Mesendoderm (in vitro differentiated cells): Measurements from ENCODE around the gene EIF3L.

Source experiments
- DNase-seq: peaks from one replicate; pipeline ENCODE4 v3.0.0; 2013
- H2AK5ac ChIP-seq: 2 replicates; pipeline ENCODE4 v1.6.1; 2013; ENCODE audit warnings: low read length, inconsistent platforms
- H2BK120ac ChIP-seq: 2 replicates; pipeline ENCODE4 v1.6.1; 2013; ENCODE audit warnings: low read depth, mild to moderate bottlenecking, low read length, moderate library complexity, mixed read lengths
- H2BK15ac ChIP-seq: replicated peaks from 2 replicates; pipeline ENCODE4 v1.6.1; 2013; ENCODE audit warnings: low read depth, mild to moderate bottlenecking, moderate library complexity
- H2BK5ac ChIP-seq: 2 replicates; pipeline ENCODE4 v1.6.1; 2013; ENCODE audit warnings: low read length, inconsistent platforms
- H3K18ac ChIP-seq: 2 replicates; pipeline ENCODE4 v1.6.1; 2013; ENCODE audit warnings: mild to moderate bottlenecking, low read length, mixed read lengths
- H3K23ac ChIP-seq: one replicate; pipeline ENCODE4 v1.6.1; 2013; ENCODE audit warnings: low read length
- H3K27ac ChIP-seq: 2 replicates; pipeline ENCODE4 v1.5.1; 2013; ENCODE audit warnings: low read depth, mild to moderate bottlenecking, inconsistent platforms, low read length, moderate library complexity
- H3K27me3 ChIP-seq: 2 replicates; pipeline ENCODE4 v1.6.1; 2013; ENCODE audit warnings: low read length, control low read depth, mild to moderate bottlenecking, inconsistent platforms; ENCODE audit not compliant: insufficient read depth, poor library complexity
- H3K36me3 ChIP-seq: 2 replicates; pipeline ENCODE4 v1.6.1; 2013; ENCODE audit warnings: low read length, inconsistent platforms; ENCODE audit not compliant: control insufficient read depth, insufficient read depth
- H3K4ac ChIP-seq: one replicate; pipeline ENCODE4 v1.6.1; 2013; ENCODE audit warnings: low read depth, mild to moderate bottlenecking, low read length, moderate library complexity
- H3K4me1 ChIP-seq: 2 replicates; pipeline ENCODE4 v1.6.1; 2013; ENCODE audit warnings: low read depth, low read length, inconsistent platforms; ENCODE audit not compliant: control insufficient read depth
- H3K4me2 ChIP-seq: 2 replicates; pipeline ENCODE4 v1.6.1; 2013; ENCODE audit warnings: low read length
- H3K4me3 ChIP-seq: 2 replicates; pipeline ENCODE4 v1.5.1; 2013; ENCODE audit warnings: mild to moderate bottlenecking, low read length
- H3K56ac ChIP-seq: one replicate; pipeline ENCODE4 v1.6.1; 2013; ENCODE audit warnings: low read length
- H3K79me1 ChIP-seq: 2 replicates; pipeline ENCODE4 v1.6.1; 2013; ENCODE audit warnings: low read length, inconsistent platforms
- H3K79me2 ChIP-seq: 2 replicates; pipeline ENCODE4 v1.6.1; 2013; ENCODE audit warnings: mild to moderate bottlenecking, low read length; ENCODE audit not compliant: control insufficient read depth, insufficient read depth
- H3K9ac ChIP-seq: 2 replicates; pipeline ENCODE4 v1.6.1; 2013; ENCODE audit warnings: low read length, inconsistent platforms
- H4K5ac ChIP-seq: one replicate; pipeline ENCODE4 v1.6.1; 2013; ENCODE audit warnings: low read length
- H4K8ac ChIP-seq: one replicate; pipeline ENCODE4 v1.6.1; 2013; ENCODE audit warnings: low read depth, mild to moderate bottlenecking, control low read depth, low read length, moderate library complexity
- WGBS: extraction: QIAGEN DNeasy Blood & Tissue Kit; methylation state at CpG from one replicate; pipeline ENCODE4 v1.1.7; 2013; ENCODE audit warnings: low lambda C conversion rate, missing lambda C conversion rate; ENCODE audit not compliant: insufficient coverage; ENCODE audit errors: extremely low coverage; 5-methylcytosine and 5-hydroxymethylcytosine counted together

EIF3L gene

GRCh38 chr22:37893583-37893983 is 44.4 kb downstream of the EIF3L start:
- H3K4me2 ChIP-seq, result no peak overlapping the region
- H3K27me3 ChIP-seq, result no peaks in the 10 kb centered on the region
- no peak overlapping the region for H3K27ac ChIP-seq
- peak overlapping the region; percentile 29 for H3K18ac ChIP-seq
- H3K79me2 ChIP-seq, result no peaks in the 10 kb centered on the region
- H2BK120ac ChIP-seq, result no peak overlapping the region
- H3K9ac ChIP-seq, result peak overlapping the region; percentile 4
- no peak overlapping the region for H2BK5ac ChIP-seq
- WGBS, result no CpG with 5 or more reads among the region's 5 CpGs
- no peak overlapping the region for H3K4me3 ChIP-seq
- DNase-seq, result peak; percentile 37
- H4K8ac ChIP-seq, result no peak overlapping the region
- no peaks in the 10 kb centered on the region for H3K79me1 ChIP-seq
- H2AK5ac ChIP-seq, result no peak overlapping the region
- H3K4ac ChIP-seq, result peak overlapping the region; percentile 38
- peak overlapping the region; percentile 51 for H3K56ac ChIP-seq
- H3K4me1 ChIP-seq, result peaks cover 31% of the 10 kb centered on the region
- H4K5ac ChIP-seq, result no peak overlapping the region
- H3K23ac ChIP-seq, result no peak overlapping the region
- H2BK15ac ChIP-seq, result no peak overlapping the region
- peaks cover 9% of the 10 kb centered on the region for H3K36me3 ChIP-seq

DNA sequence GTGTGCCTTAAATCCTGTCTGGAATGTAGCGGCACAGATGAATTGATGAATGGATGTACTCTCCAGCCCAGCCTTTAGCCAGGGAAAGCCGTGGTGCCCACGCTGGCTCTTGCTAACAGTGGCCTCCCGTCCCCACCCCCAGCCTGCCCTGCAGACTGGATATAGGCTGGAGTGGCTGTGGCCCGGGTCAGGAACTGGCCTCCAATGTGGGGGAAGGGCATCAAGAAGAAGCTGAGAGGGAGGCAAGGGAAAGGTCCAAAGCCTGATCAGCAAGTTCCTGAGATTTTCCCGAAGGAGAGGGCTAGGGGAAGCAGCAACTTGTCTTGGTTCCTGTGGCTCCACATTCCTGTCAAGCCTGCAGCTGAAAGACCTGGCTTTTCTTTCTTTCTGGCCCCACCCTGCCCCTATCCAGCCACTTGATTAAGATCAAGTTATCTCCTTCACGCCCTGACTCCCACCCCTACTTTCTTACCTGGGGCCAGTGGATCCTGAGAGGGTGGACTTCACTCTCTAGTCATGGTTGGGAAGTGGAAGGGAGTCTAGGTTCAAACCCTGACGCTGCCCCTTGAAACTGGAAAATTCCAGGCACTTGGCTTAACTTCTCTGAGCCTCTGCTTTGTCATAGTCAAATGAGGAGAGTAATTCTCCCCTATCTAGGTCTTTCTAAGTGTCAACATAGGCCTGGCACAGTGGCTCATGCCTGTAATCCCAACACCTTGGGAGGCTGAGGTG is 45.9 kb downstream of the EIF3L start:
- no peak overlapping the region for H2BK15ac ChIP-seq
- H3K4me1 ChIP-seq, result peaks cover 34% of the 10 kb centered on the region

GRCh38 chr22:37896181-37896592 is 47.0 kb downstream of the EIF3L start:
- H3K4me1 ChIP-seq, result peaks cover 34% of the 10 kb centered on the region
- H2BK5ac ChIP-seq, result peak overlapping the region; percentile 16
- H3K79me2 ChIP-seq, result no peaks in the 10 kb centered on the region
- H3K56ac ChIP-seq, result peak overlapping the region; percentile 77
- no peak overlapping the region for H3K4me2 ChIP-seq
- no CpG with 5 or more reads among the region's 5 CpGs for WGBS
- peak overlapping the region; percentile 81 for H3K27ac ChIP-seq
- H3K4me3 ChIP-seq, result no peak overlapping the region
- H2BK15ac ChIP-seq, result no peak overlapping the region
- H2AK5ac ChIP-seq, result no peak overlapping the region
- H3K27me3 ChIP-seq, result no peaks in the 10 kb centered on the region
- peaks cover 1% of the 10 kb centered on the region for H3K36me3 ChIP-seq
- peak overlapping the region; percentile 62 for H3K18ac ChIP-seq
- H3K23ac ChIP-seq, result no peak overlapping the region
- H3K9ac ChIP-seq, result peak overlapping the region; percentile 52
- H4K8ac ChIP-seq, result no peak overlapping the region
- H4K5ac ChIP-seq, result no peak overlapping the region
- H3K4ac ChIP-seq, result no peak overlapping the region
- peak; percentile 87 for DNase-seq
- H3K79me1 ChIP-seq, result no peaks in the 10 kb centered on the region
- H2BK120ac ChIP-seq, result no peak overlapping the region

More for the DNA sequence above, 45.9 kb downstream of the EIF3L start:
- Histone ChIP-seq H2AK5ac (no peak overlapping the region), H3K23ac (no peak overlapping the region), H3K79me1 (no peaks in the 10 kb centered on the region), H3K36me3 (peaks cover 1% of the 10 kb centered on the region), H3K4ac (peak overlapping the region; percentile 72), H3K18ac (peak overlapping the region; percentile 57), H3K56ac (peak overlapping the region; percentile 81), H2BK120ac (no peak overlapping the region), H2BK5ac (peak overlapping the region; percentile 69), H4K8ac (no peak overlapping the region), H3K9ac (peak overlapping the region; percentile 52), H3K27me3 (no peaks in the 10 kb centered on the region), H3K79me2 (no peaks in the 10 kb centered on the region), H3K4me2 (no peak overlapping the region), H4K5ac (no peak overlapping the region), H3K4me3 (no peak overlapping the region), H3K27ac (peak overlapping the region; percentile 64)
- WGBS, result no CpG with 5 or more reads among the region's 8 CpGs
- DNase-seq, result peak; percentile 97

GRCh38 chr22:37896939-37897338 is 47.7 kb downstream of the EIF3L start:
- Histone ChIP-seq H3K4me1 (peaks cover 34% of the 10 kb centered on the region), H3K9ac (peak overlapping the region; percentile 52)

DNA sequence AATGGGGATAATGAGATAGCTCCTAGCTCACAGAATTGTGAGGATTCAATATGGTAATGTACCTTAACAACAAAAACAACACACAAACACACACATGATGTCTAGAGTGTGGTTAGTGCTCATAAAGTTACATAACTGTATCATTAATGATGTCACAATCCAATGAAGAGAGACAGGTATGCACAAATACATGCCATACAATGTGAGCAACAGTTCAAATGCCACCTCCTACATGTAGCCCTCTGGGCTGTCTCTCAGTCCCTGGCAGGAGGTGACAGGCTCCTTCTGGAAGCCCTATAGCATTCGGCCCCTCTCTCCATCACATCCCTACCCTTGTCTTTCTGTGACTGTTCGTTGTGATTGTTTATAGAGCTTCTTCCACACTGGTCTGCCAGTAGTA is 48.6 kb downstream of the EIF3L start:
- peaks cover 34% of the 10 kb centered on the region for H3K4me1 ChIP-seq
- no peaks in the 10 kb centered on the region for H3K27me3 ChIP-seq
- H3K56ac ChIP-seq, result peak overlapping the region; percentile 39
- H2BK120ac ChIP-seq, result no peak overlapping the region
- no peak overlapping the region for H3K9ac ChIP-seq
- no peak overlapping the region for H2BK15ac ChIP-seq
- no peaks in the 10 kb centered on the region for H3K79me1 ChIP-seq
- H3K18ac ChIP-seq, result no peak overlapping the region
- H3K79me2 ChIP-seq, result no peaks in the 10 kb centered on the region
- no peak overlapping the region for H3K4me3 ChIP-seq
- no peak overlapping the region for H4K5ac ChIP-seq
- DNase-seq, result no peak
- no peak overlapping the region for H3K23ac ChIP-seq
- no peak overlapping the region for H3K4ac ChIP-seq
- no peak overlapping the region for H4K8ac ChIP-seq
- H3K27ac ChIP-seq, result no peak overlapping the region
- no peak overlapping the region for H3K4me2 ChIP-seq
- peak overlapping the region; percentile 29 for H2AK5ac ChIP-seq
- WGBS, result no CpG with 5 or more reads among the region's 2 CpGs
- H2BK5ac ChIP-seq, result no peak overlapping the region
- H3K36me3 ChIP-seq, result no peaks in the 10 kb centered on the region

More at GRCh38 chr22:37896939-37897338, 47.7 kb downstream of the EIF3L start:
- Histone ChIP-seq H2BK120ac (no peak overlapping the region), H4K8ac (no peak overlapping the region), H3K4ac (no peak overlapping the region), H2BK5ac (no peak overlapping the region), H3K27ac (peak overlapping the region; percentile 81), H4K5ac (no peak overlapping the region), H3K79me1 (no peaks in the 10 kb centered on the region), H3K4me3 (no peak overlapping the region), H3K23ac (no peak overlapping the region), H2AK5ac (no peak overlapping the region), H3K27me3 (no peaks in the 10 kb centered on the region), H3K18ac (peak overlapping the region; percentile 62), H3K4me2 (no peak overlapping the region), H3K36me3 (no peaks in the 10 kb centered on the region), H2BK15ac (no peak overlapping the region), H3K56ac (peak overlapping the region; percentile 77), H3K79me2 (no peaks in the 10 kb centered on the region)
- peak; percentile 51 for DNase-seq
- no CpG with 5 or more reads among the region's 3 CpGs for WGBS
